Parathyroid adenoma (tissue), 2 donors: Measurements from ENCODE around the gene TNFRSF18.

Experiments used
- H2AFZ ChIP-seq: fragments of 300-600 bp; sonication (generic); one replicate; pipeline ENCODE4 v1.7.0; 2017; ENCODE audit warnings: antibody characterized with exemption, mild to moderate bottlenecking
- H3K27ac ChIP-seq: fragments of 300-600 bp; sonication (generic); one replicate; pipeline ENCODE4 v1.7.0; 2017
- H3K27me3 ChIP-seq: fragments of 300-600 bp; sonication (generic); one replicate; pipeline ENCODE4 v1.7.0; 2017; ENCODE audit warnings: low read length; ENCODE audit not compliant: control insufficient read depth, insufficient read depth
- H3K36me3 ChIP-seq: fragments of 300-600 bp; sonication (generic); one replicate; pipeline ENCODE4 v1.7.0; 2017; ENCODE audit warnings: low read length; ENCODE audit not compliant: control insufficient read depth, insufficient read depth
- H3K4me1 ChIP-seq: fragments of 300-600 bp; sonication (generic); one replicate; pipeline ENCODE4 v1.7.0; 2017; ENCODE audit warnings: control low read depth
- H3K4me2 ChIP-seq: fragments of 300-600 bp; sonication (generic); one replicate; pipeline ENCODE4 v1.7.0; 2017; ENCODE audit warnings: low read length
- H3K4me3 ChIP-seq: fragments of 300-600 bp; sonication (generic); one replicate; pipeline ENCODE4 v1.7.0; 2017; ENCODE audit warnings: low read depth, low read length
- H3K79me2 ChIP-seq: fragments of 300-600 bp; sonication (generic); one replicate; pipeline ENCODE4 v1.7.0; 2017; ENCODE audit warnings: control low read depth
- H3K9ac ChIP-seq: fragments of 300-600 bp; sonication (generic); one replicate; pipeline ENCODE4 v1.7.0; 2017; ENCODE audit warnings: mild to moderate bottlenecking
- H3K9me3 ChIP-seq: fragments of 300-600 bp; sonication (generic); one replicate; pipeline ENCODE4 v1.7.0; 2017; ENCODE audit warnings: low read length; ENCODE audit not compliant: control insufficient read depth
- TF ChIP-seq, protein P1 (sequence below): fragments of 300-600 bp; sonication (generic); IDR thresholded peaks from one replicate; pipeline ENCODE4 v1.7.0; 2017; ENCODE audit warnings: antibody characterized with exemption, mild to moderate bottlenecking
- donor health status: primary hyperparathyroidism.

TNFRSF18 gene

DNA sequence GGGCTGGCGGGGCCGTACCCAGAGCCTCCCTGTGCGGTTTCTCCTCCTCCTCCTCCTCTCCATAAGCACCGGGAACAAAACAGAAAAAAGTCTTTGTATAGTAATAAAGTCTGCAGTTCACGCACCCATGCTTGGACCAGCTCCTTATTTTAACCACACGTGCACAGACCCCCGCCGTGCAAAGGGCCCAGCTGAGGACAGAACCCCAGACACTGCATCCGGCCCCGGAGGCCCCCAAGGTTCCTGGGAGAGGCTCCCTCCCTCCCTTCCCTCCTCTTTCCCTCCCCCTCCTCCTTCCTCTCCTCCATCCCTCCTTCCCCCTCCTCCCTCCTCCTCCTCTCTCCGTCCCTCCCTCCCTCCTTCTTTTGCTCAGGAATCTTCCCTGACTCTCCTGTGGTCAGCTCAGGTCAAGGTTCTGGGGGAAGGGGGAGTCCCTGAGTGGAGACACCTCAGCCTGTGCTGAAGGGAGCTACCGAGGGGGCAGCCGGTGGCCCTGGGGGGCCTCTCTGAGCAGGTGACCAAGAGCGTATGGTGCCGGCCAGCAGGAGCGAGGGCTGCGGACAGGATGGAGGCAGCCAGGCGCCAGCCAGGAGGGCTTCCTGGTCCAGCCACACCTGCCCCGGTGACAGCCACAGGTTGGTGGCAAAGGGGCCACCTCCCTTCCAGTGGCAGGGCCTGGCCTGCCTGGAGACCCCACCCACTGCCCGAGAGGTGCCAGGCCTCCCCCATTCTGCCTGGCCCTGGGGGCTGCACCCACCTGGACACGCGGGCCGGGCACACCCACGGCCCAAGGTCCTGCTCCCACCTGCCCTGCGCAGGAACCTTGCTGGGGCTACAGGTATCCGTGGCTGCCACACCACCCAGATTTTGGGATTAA lies 35.9 kb downstream of the TNFRSF18 start:
- no peak overlapping the region for H2AFZ ChIP-seq
- no peaks in the 10 kb centered on the region for H3K79me2 ChIP-seq
- no peak overlapping the region for H3K27ac ChIP-seq
- no peaks in the 10 kb centered on the region for H3K36me3 ChIP-seq
- H3K4me1 ChIP-seq, result no peaks in the 10 kb centered on the region
- no peak overlapping the region for H3K4me3 ChIP-seq
- no peak overlapping the region for H3K4me2 ChIP-seq
- no peak overlapping the region for H3K9ac ChIP-seq
- H3K27me3 ChIP-seq, result no peaks in the 10 kb centered on the region
- TF ChIP-seq, protein P1, sequence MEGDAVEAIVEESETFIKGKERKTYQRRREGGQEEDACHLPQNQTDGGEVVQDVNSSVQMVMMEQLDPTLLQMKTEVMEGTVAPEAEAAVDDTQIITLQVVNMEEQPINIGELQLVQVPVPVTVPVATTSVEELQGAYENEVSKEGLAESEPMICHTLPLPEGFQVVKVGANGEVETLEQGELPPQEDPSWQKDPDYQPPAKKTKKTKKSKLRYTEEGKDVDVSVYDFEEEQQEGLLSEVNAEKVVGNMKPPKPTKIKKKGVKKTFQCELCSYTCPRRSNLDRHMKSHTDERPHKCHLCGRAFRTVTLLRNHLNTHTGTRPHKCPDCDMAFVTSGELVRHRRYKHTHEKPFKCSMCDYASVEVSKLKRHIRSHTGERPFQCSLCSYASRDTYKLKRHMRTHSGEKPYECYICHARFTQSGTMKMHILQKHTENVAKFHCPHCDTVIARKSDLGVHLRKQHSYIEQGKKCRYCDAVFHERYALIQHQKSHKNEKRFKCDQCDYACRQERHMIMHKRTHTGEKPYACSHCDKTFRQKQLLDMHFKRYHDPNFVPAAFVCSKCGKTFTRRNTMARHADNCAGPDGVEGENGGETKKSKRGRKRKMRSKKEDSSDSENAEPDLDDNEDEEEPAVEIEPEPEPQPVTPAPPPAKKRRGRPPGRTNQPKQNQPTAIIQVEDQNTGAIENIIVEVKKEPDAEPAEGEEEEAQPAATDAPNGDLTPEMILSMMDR, result no peak
- no peaks in the 10 kb centered on the region for H3K9me3 ChIP-seq

- H3K79me2 ChIP-seq, result no peaks in the 10 kb centered on the region
- H3K36me3 ChIP-seq, result no peaks in the 10 kb centered on the region
- H3K4me3 ChIP-seq, result no peak overlapping the region
- no peaks in the 10 kb centered on the region for H3K4me1 ChIP-seq
- TF ChIP-seq, protein P1, result no peak
- no peak overlapping the region for H3K27ac ChIP-seq
- no peak overlapping the region for H2AFZ ChIP-seq
- no peaks in the 10 kb centered on the region for H3K27me3 ChIP-seq
- H3K9ac ChIP-seq, result no peak overlapping the region
- H3K4me2 ChIP-seq, result no peak overlapping the region
- H3K9me3 ChIP-seq, result no peaks in the 10 kb centered on the region
Measured at GRCh38 chr1:1169429-1170214, 36.8 kb downstream of the TNFRSF18 start.

DNA sequence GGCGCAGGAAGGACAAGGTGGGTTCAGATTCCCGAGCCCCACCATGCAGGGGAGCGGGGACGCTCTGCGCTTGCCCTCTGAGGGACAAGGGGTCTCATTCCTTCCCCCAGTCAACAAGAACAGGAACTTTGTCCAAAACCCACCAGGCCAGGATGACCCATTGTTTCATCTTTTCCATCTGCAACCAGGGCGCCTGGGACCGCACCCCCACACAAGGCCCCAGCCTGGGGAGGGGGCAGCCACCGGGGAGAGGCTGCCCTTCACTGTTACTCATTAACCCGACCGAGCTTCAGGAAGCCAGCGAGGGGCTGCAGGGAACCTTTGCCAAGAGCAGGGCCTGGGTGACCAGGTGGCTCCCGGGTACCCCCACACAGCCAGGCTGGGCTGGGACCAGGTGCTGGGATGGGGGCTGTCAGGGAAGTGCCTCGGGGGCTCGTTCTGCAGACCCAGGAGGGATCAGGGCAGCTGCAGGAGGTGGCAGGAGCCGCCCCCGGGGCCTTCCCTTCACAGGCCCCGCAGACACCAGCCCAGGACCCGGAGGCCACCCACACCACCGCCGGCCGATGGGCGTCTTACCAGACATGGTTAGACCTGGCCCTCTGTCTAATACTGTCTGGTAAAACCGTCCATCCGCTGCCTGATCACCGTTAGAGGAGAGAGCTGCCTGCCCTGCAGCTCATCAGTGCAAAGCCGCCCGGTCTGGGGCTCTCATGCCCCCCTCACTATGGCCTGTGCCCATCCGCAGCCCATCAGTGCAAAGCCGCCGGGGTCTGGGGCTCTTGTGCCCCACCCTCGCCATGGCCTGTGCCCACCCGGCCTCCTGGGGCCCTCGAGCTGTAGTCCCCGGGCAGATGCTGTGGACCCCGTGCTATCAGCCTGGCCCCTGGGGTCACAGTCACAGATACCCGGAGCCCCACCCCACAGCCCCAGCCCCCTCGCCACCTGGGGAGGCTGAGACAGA lies 37.7 kb downstream of the TNFRSF18 start:
- TF ChIP-seq, protein P1, result no peak
- Histone ChIP-seq H3K4me1 (no peaks in the 10 kb centered on the region), H2AFZ (no peak overlapping the region), H3K27ac (no peak overlapping the region), H3K79me2 (no peaks in the 10 kb centered on the region), H3K9me3 (no peaks in the 10 kb centered on the region), H3K9ac (no peak overlapping the region), H3K4me2 (no peak overlapping the region), H3K27me3 (no peaks in the 10 kb centered on the region), H3K4me3 (no peak overlapping the region), H3K36me3 (no peaks in the 10 kb centered on the region)

DNA sequence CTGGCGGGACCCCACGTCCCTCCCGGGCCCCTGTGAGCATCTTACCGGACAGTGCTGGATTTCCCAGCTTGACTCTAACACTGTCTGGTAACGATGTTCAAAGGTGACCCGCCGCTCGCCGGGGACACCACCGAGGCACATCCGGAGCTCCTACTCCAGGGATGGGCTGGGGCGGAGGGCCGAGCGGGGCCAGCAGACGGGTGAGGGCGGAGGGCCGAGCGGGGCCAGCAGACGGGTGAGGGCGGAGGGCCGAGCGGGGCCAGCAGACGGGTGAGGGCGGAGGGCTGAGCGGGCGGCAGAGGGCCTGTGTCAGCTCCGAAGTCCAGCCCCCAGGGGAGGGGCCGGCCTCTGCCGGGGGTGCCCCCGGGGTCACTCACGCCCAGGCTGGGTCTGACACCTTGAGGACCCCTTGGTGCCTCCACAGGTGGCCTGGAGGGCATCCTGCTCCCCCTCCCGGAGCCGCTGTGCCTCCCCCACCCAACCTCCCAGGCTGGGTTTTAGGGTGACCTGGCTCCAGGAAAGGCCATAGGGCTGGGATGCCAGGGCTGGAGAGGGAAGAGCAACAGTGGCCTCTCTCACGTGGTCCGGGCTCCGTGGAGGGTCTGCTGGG lies 38.4 kb downstream of the TNFRSF18 start:
- no peak overlapping the region for H3K4me3 ChIP-seq
- H3K4me1 ChIP-seq, result no peaks in the 10 kb centered on the region
- TF ChIP-seq, protein P1, result no peak
- no peak overlapping the region for H3K4me2 ChIP-seq
- H3K9me3 ChIP-seq, result no peaks in the 10 kb centered on the region
- H3K36me3 ChIP-seq, result no peaks in the 10 kb centered on the region
- H2AFZ ChIP-seq, result no peak overlapping the region
- no peaks in the 10 kb centered on the region for H3K27me3 ChIP-seq
- H3K79me2 ChIP-seq, result no peaks in the 10 kb centered on the region
- H3K9ac ChIP-seq, result no peak overlapping the region
- no peak overlapping the region for H3K27ac ChIP-seq
